ENCODE measurements around the gene SYT7. TPM values are rescaled to one million over a fixed set of nuclear protein-coding genes. Genes with fewer than 3 reads are reported as not detected.

Gene SYT7
- total and polyA plus RNA-seq, 2 of the 4 experiments (the other 2 are of a cell fraction), result under 0.01 to 0.19 TPM

DNA sequence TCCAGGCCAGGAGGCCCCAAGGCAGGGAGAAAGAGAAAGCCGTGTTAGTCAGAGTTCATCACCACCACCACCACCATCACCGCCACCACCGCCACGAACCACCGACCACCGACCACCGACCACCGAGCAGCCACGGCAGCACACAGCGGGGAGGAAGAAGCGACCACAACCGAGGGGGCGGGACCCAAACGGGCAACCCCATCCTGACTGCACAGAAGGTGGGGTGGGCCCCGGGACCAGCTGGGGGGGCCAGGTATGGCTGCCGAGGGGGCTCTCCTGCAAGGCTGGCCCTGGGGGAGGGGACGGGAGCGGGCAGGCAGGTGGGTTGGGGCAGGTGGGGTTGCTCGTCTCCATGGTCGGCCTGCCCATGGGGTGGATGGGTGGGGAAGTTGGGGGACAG, 34.2 kb downstream of the SYT7 start:
- TF ChIP-seq SMC3 (IDR thresholded peaks at IDR 0.05; ENCODE audit: low read depth, low read length) (no peak), FOS (IDR thresholded peaks at IDR 0.05; ENCODE audit: low read depth, low read length) (no peak), RAD21 (IDR thresholded peaks at IDR 0.05; ENCODE audit: low read length) (no peak)
- Histone ChIP-seq H3K23ac (ENCODE audit: low read depth, low read length) (no peak overlapping the region), H2BK20ac (ENCODE audit: low read depth, low read length) (no peak overlapping the region), H3K56ac (ENCODE audit: extremely low read depth, insufficient read depth, low read length) (no peak overlapping the region), H3K27me3 (ENCODE audit: control insufficient read depth, insufficient read depth, low read length) (peaks cover 9% of the 10 kb centered on the region; the same call in 1 of the 2 replicates), H2BK15ac (ENCODE audit: low read depth, low read length) (no peak overlapping the region), H4K8ac (ENCODE audit: low read depth in 2 of 2, low read length in 2 of 2) (no peak overlapping the region), H4K5ac (ENCODE audit: low read depth, low read length) (no peak overlapping the region), H3K36me3 (ENCODE audit: control insufficient read depth, insufficient read depth, low read length) (no peaks in the 10 kb centered on the region), H2BK120ac (ENCODE audit: low read depth, low read length) (no peak overlapping the region), H3K4ac (ENCODE audit: low read depth, low read length) (no peak overlapping the region), H3K18ac (ENCODE audit: low read depth, low read length) (no peak overlapping the region), H2BK5ac (ENCODE audit: low read depth, low read length, poor library complexity, severe bottlenecking) (no peak overlapping the region), H3K9ac (ENCODE audit: low read depth, low read length) (no peak overlapping the region), H2AFZ (replicated peaks; ENCODE audit: low read length, poor library complexity) (no peak overlapping the region), H2AK9ac (replicated peaks; ENCODE audit: low read depth, low read length, poor library complexity) (no peak overlapping the region), H3K9me1 (ENCODE audit: insufficient read depth, low read length) (no peaks in the 10 kb centered on the region), H3K9me3 (ENCODE audit: control insufficient read depth, insufficient read depth, low read length) (no peaks in the 10 kb centered on the region), H3K79me1 (ENCODE audit: low read depth in 1 of 2, low read length in 2 of 2) (no peaks in the 10 kb centered on the region), H3K4me1 (ENCODE audit: control insufficient read depth, insufficient read depth, low read length) (peaks cover 11% of the 10 kb centered on the region), H4K91ac (ENCODE audit: insufficient read depth, low read depth, low read length) (no peak overlapping the region), H3K4me3 (ENCODE audit: insufficient read depth, low read depth, low read length) (no peak overlapping the region), H2AK5ac (ENCODE audit: low read depth, low read length) (no peak overlapping the region), H4K20me1 (ENCODE audit: insufficient read depth, low read length) (no peaks in the 10 kb centered on the region), H3K27ac (ENCODE audit: insufficient read depth, low read length) (no peak overlapping the region), H3K4me2 (ENCODE audit: low read depth, low read length) (no peak overlapping the region), H3K14ac (replicated peaks; ENCODE audit: low read depth, low read length) (no peak overlapping the region)
- ChIA-PET POLR2A (ENCODE audit: unreplicated experiment) (no interaction called here), CTCF (no interaction called here)
- intact Hi-C loops (cut with micrococcal nuclease), result no loop called here
- no TSS peak for BruUV-seq (replicated peaks)
- 4% methylated on average over 5 of the region's 20 CpGs; no CpG with 5 or more reads in 1 of the 2 experiments for WGBS, 2 experiments (ENCODE audit: extremely low coverage in 2 of 2, insufficient read length in 1 of 2)
- DNase-seq (no peak), ATAC-seq (ENCODE audit: low read depth) (no peak)
- dilution Hi-C loops (cut with HindIII; ENCODE audit: low sequenced_read_pairs, unreplicated experiment), result no loop called here
- in situ Hi-C loops (cut with MboI; ENCODE audit: low sequenced_read_pairs), result no loop called here

Measured in IMR-90 (cell line).